ENCODE measurements around the gene BTBD9.

The BTBD9 gene

DNA sequence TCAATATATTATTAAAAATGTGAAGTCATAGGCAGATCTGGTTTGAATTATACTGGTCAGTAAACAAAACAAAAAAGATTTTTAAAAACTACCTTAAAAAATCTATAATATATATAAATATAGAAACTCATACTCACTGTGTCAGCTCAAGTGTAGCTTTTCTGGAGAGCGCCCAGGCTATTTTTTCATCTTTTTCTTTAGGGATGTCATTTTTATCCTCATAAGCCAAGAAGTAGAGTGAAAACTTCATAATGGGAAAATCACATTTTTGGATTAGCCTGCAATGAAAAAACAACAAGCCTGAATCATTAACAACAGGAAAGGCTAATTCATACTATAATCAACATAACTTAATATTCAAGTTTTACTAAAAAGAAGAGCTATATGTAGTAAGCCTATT is 44.5 kb upstream of the BTBD9 start:
- no peak for DNase-seq (ENCODE audit: extremely low spot score)
- TF ChIP-seq, protein P1, sequence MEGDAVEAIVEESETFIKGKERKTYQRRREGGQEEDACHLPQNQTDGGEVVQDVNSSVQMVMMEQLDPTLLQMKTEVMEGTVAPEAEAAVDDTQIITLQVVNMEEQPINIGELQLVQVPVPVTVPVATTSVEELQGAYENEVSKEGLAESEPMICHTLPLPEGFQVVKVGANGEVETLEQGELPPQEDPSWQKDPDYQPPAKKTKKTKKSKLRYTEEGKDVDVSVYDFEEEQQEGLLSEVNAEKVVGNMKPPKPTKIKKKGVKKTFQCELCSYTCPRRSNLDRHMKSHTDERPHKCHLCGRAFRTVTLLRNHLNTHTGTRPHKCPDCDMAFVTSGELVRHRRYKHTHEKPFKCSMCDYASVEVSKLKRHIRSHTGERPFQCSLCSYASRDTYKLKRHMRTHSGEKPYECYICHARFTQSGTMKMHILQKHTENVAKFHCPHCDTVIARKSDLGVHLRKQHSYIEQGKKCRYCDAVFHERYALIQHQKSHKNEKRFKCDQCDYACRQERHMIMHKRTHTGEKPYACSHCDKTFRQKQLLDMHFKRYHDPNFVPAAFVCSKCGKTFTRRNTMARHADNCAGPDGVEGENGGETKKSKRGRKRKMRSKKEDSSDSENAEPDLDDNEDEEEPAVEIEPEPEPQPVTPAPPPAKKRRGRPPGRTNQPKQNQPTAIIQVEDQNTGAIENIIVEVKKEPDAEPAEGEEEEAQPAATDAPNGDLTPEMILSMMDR (IDR thresholded peaks at IDR 0.05; ENCODE audit: control extremely low read depth, extremely low read depth, low read depth, missing control alignments) = no peak
- ChIA-PET CTCF (no interaction called here), POLR2A (no interaction called here)

DNA sequence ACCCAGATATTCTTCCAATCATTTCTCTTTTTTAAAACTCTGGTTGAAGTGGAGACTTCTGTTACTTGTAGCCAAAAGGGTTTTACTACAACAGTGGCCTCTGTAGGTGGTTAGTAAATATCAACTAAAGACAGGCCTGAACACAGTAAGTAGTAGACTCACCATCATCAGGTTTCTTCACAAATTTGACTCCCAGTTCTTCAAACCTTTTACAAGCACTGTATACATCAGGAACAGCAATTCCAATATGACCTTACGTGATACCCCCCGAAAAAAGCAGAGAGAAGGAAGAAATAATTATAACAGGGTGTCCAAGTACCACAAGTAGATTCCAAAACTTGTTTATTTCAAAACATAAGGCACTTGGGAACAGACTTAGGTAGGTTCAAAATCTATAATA is 42.1 kb upstream of the BTBD9 start:
- TF ChIP-seq, protein P1 (IDR thresholded peaks at IDR 0.05; ENCODE audit: control extremely low read depth, extremely low read depth, low read depth, missing control alignments) = no peak
- DNase-seq (ENCODE audit: extremely low spot score) = no peak
- ChIA-PET POLR2A (no interaction called here), CTCF (interaction anchor here (0.9 to 1.3 kb wide), 3 partner anchors 11 to 188 kb away, joined by 3 to 4 read pairs (median 3); no protein-coding TSS in a partner anchor)

DNA sequence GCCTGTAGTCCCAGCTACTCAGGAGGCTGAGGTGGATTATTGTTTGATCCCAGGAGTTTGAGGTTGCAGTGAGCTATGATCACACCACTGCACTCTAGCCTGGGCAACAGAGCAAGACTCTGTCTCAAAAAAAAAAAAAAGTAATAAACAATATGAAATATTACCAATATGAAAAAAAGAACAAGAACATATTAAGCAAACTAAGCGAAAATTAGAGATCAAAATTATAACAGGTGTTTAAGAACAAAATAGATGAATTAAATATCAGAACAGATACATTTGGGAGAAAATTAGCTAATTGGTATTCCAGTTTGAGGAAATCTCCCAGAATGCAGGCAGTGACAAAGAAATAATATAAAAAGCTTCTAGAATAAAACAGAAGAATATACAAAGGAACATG is 39.9 kb upstream of the BTBD9 start:
- no peak for DNase-seq (ENCODE audit: extremely low spot score)
- POLR2A ChIA-PET = no interaction called here
- CTCF ChIA-PET = interaction anchor here (1.0 to 1.6 kb wide), 3 partner anchors 55 to 155 kb away, joined by 3 read pairs; no protein-coding TSS in a partner anchor
- TF ChIP-seq, protein P1 (IDR thresholded peaks at IDR 0.05; ENCODE audit: control extremely low read depth, extremely low read depth, low read depth, missing control alignments) = no peak

DNA sequence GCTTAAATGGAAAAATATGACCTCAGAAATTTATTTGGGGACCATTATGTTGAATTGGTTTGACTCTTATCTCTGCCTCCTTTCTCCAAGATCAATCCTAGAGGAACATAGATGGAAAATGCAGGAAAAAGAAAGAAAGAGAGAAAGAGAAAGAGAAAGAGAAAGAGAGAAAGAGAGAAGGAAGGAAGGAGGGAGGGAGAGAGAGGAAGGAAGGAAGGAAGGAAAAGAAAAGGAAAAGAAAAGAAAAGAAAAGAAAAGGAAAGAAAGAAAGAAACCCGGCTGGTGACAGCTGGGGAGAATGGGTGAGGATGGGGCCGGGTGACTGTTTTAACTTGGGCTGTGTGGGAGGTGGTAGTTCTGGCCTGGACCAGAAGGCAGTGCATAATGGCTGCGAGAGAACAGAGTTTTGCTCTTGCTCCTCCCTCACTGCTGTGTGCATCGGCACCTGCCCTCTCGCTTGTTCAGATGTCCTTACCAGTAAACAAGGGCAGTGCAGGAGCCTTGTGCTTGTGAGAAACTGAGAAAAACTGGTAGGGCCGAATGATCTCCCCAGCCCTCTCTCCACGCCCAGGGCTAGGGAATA is 38.5 kb upstream of the BTBD9 start:
- CTCF ChIA-PET = interaction anchor here (1.4 to 1.6 kb wide), 2 partner anchors 108 to 154 kb away, joined by 3 read pairs; no protein-coding TSS in a partner anchor
- TF ChIP-seq, protein P1 (IDR thresholded peaks at IDR 0.05; ENCODE audit: control extremely low read depth, extremely low read depth, low read depth, missing control alignments) = no peak
- POLR2A ChIA-PET = no interaction called here
- peak; percentile 40 for DNase-seq (ENCODE audit: extremely low spot score)

DNA sequence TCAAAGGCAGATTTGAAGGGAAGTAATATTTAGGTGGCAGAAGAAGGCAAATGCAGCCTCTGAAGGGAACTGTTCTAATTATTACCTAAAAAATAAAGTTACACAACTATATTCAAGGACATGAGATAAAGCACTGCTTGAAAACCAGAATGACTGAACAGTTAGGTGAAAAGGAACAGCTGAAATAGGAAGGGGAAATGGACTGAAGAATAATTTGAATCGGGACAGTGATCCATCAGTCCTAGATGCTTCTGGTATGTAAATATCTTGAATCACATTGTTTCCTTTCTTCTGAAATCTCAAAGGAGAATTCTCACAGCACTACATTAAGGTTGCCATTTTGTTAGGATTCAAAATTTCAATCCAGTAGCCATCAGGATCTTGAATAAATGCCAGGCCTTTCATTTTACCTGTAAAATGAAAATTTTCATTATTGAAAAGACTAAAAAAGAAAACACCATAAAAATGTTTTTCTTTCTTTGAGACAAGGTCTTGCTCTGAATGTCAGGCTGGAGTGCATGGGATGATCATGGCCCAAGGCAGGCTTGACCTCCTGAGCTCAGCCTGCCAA is 37.3 kb upstream of the BTBD9 start:
- ChIA-PET CTCF (no interaction called here), POLR2A (no interaction called here)
- TF ChIP-seq, protein P1 (IDR thresholded peaks at IDR 0.05; ENCODE audit: control extremely low read depth, extremely low read depth, low read depth, missing control alignments) = no peak
- no peak for DNase-seq (ENCODE audit: extremely low spot score)

DNA sequence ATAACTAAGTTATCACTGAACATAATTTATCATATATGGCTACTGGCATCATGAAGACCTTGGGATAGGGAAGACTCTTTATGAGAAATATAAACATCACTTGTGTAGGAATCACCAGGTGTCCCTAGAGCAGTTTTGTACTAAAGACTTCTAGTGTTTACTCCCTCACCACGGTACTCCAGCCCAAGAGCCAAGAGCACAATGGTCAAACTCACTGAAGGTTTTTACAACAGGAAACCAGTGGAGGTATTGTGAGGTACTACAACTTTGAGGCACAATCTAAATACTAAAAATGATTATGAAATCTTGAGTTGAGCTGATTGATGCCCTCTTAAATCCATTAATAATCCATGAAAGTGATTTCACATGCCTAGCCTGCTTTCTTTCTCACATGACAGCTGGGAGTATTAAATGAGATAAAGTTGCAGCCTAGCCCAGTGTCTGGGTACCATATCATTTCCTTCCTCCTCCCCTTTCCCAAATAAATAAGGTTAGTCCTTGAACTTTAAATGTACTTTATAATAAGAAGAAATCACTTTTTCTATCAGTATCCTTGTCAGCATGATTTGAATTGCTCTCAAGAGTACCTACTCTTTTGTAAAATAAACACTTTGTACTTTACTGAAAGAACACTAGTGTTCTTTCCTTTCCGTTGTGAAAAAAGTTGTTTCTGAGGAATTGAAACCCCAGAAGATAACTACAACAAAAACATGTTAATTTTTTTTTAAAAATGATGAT is 36.7 kb upstream of the BTBD9 start:
- POLR2A ChIA-PET = no interaction called here
- TF ChIP-seq, protein P1 (IDR thresholded peaks at IDR 0.05; ENCODE audit: control extremely low read depth, extremely low read depth, low read depth, missing control alignments) = no peak
- CTCF ChIA-PET = no interaction called here
- DNase-seq (ENCODE audit: extremely low spot score) = peak; percentile 23

All from GM10248 (cell line).